HG03175 (cell line): ENCODE results near the gene STK39.
"Not testable (repeated sequence)": the region's sequence is repeated elsewhere in the genome, so short reads cannot be mapped to it uniquely, and the experiment has no call there.

ENCODE experiments used
- ATAC-seq: cut with Tn5 transposase; IDR thresholded peaks from one replicate; pipeline ENCODE4 v1.9.1; 2021; ENCODE audit warnings: mild to moderate bottlenecking, moderate library complexity; ENCODE audit not compliant: unreplicated experiment

Gene STK39

GRCh38 chr2:168105127-168105683 is 142.2 kb downstream of the STK39 start:
- no peak for ATAC-seq

- ATAC-seq: no peak
Measured at GRCh38 chr2:168097431-168097830, 150.0 kb downstream of the STK39 start.

- ATAC-seq: no peak
Measured at GRCh38 chr2:168096158-168096557, 151.2 kb downstream of the STK39 start.

GRCh38 chr2:168091986-168092385 is 155.4 kb downstream of the STK39 start:
- ATAC-seq: no peak

GRCh38 chr2:168090366-168091135 is 156.8 kb downstream of the STK39 start:
- peak; percentile 88 for ATAC-seq

- ATAC-seq: peak; percentile 42
Measured at GRCh38 chr2:168089200-168089599, 158.2 kb downstream of the STK39 start.

GRCh38 chr2:168087401-168087800 is 160.0 kb downstream of the STK39 start:
- no peak for ATAC-seq

- no peak for ATAC-seq
Measured at GRCh38 chr2:168086851-168087250, 160.5 kb downstream of the STK39 start.

GRCh38 chr2:168085801-168086361 is 161.5 kb downstream of the STK39 start:
- ATAC-seq: no peak

- ATAC-seq: no peak
Measured at GRCh38 chr2:168084288-168084687, 163.1 kb downstream of the STK39 start.

- ATAC-seq: not testable (repeated sequence)
Measured at GRCh38 chr2:168081452-168081851, 165.9 kb downstream of the STK39 start.

GRCh38 chr2:168079236-168079635 is 168.2 kb downstream of the STK39 start:
- no peak for ATAC-seq

GRCh38 chr2:168076731-168077130 is 170.7 kb downstream of the STK39 start:
- no peak for ATAC-seq

- no peak for ATAC-seq
Measured at GRCh38 chr2:168075446-168075845, 171.9 kb downstream of the STK39 start.

- no peak for ATAC-seq
Measured at GRCh38 chr2:168072626-168073303, 174.6 kb downstream of the STK39 start.

- ATAC-seq: no peak
Measured at GRCh38 chr2:168064011-168064998, 183.1 kb downstream of the STK39 start.

- ATAC-seq: no peak
Measured at GRCh38 chr2:168062936-168063335, 184.5 kb downstream of the STK39 start.

GRCh38 chr2:168062054-168062453 is 185.3 kb downstream of the STK39 start:
- ATAC-seq: no peak

- no peak for ATAC-seq
Measured at GRCh38 chr2:168060986-168061750, 186.2 kb downstream of the STK39 start.

GRCh38 chr2:168059758-168060157 is 187.6 kb downstream of the STK39 start:
- no peak for ATAC-seq
